GM21723 (cell line): ENCODE measurements around the gene VCAM1.

Source experiments
- ATAC-seq: cut with Tn5 transposase; IDR thresholded peaks from one replicate; pipeline ENCODE4 v1.9.1; 2021; ENCODE audit warnings: mild to moderate bottlenecking, moderate library complexity; ENCODE audit not compliant: unreplicated experiment

VCAM1 gene

GRCh38 chr1:100721526-100722207, 2.1 kb downstream of the VCAM1 start:
- ATAC-seq = no peak

GRCh38 chr1:100722221-100722620, 2.7 kb downstream of the VCAM1 start:
- ATAC-seq = no peak

DNA sequence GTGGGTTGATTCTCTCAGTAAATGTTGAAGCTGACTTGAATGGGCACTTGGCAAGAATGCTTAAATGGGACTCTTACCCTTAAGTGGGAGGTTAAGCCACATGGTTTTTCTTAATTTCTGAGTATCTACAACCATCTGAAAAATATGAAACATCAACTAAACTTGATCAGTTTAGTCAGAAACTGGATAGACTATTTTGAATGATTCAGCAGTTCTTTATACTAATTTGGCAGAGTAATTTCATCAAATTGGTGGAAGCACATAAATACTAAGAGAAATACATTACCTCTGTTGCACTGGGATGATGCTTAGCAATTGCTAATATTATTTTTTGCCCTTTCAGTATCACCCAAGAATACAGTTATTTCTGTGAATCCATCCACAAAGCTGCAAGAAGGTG, 4.7 kb downstream of the VCAM1 start:
- ATAC-seq = no peak

DNA sequence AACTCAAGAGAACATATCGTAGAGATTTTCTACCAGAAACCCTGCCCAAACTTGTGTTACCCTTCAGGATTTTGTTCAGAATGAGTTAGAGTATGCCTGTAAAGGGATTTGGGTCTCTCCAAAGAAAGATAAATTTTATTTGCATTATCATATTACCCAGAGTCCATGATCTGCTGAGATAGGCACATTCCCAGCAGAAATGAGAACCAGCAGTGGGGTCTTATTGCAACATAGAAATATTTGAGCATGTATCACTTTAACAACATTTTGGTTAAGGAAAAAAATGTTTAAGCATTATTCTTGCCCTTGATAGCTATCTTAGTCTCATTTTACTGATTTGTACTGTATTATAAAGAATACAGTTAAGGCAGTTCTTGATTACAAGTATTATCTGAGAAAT, 10.6 kb downstream of the VCAM1 start:
- no peak for ATAC-seq

DNA sequence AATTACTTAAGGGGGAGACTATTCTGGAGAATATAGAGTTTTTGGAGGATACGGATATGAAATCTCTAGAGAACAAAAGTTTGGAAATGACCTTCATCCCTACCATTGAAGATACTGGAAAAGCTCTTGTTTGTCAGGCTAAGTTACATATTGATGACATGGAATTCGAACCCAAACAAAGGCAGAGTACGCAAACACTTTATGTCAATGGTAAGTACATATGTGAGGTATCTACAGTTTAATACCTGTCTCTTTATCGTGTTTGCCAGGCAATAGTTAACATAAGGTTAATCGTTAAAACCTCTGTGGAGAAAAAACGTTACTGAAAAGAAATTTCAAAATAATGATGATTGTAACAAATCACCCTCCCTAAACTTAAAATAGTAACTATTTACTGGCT, 11.8 kb downstream of the VCAM1 start:
- no peak for ATAC-seq

- ATAC-seq = no peak
Measured at GRCh38 chr1:100731758-100732157, 12.2 kb downstream of the VCAM1 start.

GRCh38 chr1:100734676-100735075, 15.1 kb downstream of the VCAM1 start:
- ATAC-seq = no peak

DNA sequence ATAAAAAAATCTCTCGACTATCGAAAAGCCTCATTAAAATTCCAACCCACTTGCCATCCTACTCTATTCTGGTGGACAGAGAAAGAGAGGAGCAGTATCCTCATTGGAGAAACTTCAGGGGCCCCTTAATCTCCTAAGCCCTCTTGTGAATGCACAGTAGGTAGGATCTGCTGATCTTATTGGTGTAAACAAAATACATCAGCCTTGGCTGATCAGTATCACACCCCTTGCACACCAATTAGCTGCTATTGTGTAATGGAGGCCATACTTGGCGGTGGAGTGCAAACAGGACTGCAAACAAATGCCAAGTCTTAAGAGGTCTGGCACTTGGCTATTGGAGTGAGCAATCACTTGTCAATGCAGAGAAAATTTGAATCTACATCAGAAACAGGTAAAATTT, 15.7 kb downstream of the VCAM1 start:
- ATAC-seq = no peak

DNA sequence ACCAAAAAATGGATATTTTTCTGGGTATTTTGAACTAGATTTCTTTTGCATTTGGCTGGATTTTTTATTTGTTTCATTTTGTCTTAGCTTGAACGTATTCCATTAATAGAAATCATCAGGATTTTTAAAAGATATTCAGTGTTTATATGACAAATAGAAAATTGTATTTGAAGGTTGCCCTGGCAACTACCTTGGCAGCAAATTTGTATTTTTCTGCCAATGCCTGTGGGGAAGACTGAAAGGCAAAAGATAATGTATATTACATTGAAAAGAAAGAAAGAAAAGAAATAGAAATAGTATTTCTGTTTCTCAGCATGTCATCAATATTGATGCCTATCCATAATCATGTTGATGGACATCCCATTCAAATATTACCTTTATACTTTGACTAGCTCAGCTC, 16.8 kb downstream of the VCAM1 start:
- ATAC-seq = no peak

DNA sequence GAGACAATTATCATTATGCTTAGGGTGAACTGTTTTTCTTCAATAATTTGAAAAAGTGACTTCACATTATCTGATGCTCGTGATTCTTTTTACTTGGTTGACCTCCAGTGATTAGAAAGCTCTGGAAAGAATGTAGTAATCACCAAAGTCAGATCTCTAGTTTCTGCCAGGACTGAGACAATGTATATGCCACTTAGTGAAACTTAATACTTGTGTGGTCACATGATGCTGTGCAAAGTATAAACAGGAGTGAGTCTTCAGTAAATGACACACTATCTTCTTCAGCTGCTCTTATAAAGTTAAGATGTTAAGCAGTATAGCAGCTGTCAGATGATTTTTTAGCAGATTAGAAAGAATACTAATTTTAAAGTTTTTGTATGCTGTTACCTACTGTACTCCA, 17.2 kb downstream of the VCAM1 start:
- ATAC-seq = no peak

- no peak for ATAC-seq
Measured at GRCh38 chr1:100746542-100746932, 27.0 kb downstream of the VCAM1 start.

- ATAC-seq = no peak
Measured at GRCh38 chr1:100747771-100748170, 28.2 kb downstream of the VCAM1 start.

- no peak for ATAC-seq
Measured at GRCh38 chr1:100750005-100750885, 30.7 kb downstream of the VCAM1 start.

GRCh38 chr1:100752791-100753190, 33.2 kb downstream of the VCAM1 start:
- ATAC-seq = no peak

GRCh38 chr1:100757946-100758345, 38.4 kb downstream of the VCAM1 start:
- ATAC-seq = no peak

DNA sequence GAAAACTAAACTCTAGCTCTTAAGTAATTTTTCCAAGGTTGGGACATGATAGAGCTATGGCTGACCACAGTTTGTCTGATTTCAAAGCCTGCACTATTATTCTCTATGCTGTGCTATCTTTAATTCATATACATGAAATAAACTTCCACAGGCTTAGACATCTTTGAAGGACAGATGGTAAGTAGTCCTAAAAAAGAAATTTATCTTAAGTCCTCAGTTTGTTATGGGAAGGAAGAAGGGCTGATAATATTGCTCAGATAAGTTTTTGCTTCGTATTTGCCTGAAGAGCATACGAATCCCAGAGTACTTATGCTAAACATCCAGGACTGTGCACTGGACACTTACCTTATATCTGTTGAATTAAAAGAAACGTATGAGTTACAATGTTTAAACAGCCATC, 39.6 kb downstream of the VCAM1 start:
- ATAC-seq = no peak

DNA sequence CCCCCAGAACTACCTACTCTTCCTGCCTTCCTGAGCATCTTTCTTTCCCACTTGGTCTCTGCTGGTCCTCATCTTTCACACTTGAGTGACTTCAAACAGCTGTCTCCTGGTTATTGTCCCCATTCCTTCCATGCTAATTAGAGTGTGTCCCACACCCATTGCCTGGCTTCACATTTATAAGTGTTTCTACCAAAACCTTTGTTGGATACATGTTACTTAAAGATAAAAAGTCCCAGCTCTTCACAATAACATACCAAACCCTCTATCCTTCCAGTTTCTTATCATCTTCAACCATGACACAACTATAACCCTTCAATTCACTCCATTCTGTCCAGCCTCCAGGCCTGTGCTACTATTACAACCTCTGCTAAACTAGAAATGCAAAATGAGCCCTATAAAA, 41.0 kb downstream of the VCAM1 start:
- no peak for ATAC-seq

DNA sequence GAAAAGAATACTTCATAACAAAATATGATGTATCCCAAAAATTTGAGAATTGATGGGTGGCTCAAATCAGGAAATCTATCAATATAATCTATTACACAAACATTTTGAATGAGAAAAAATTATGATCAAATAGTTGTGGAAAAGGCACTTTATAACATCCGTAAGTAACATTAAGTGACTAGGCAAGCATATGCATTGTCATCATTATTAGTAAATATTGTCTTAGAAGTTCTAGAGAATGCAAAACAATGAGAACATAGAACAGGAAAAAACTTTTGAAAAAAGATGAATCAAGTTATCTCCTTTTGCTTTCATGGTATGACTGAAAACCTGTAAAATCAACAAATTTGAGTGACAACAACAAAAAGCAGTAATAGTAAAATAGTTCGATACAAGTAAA, 42.9 kb downstream of the VCAM1 start:
- no peak for ATAC-seq

GRCh38 chr1:100767176-100767890, 47.8 kb downstream of the VCAM1 start:
- ATAC-seq = no peak

DNA sequence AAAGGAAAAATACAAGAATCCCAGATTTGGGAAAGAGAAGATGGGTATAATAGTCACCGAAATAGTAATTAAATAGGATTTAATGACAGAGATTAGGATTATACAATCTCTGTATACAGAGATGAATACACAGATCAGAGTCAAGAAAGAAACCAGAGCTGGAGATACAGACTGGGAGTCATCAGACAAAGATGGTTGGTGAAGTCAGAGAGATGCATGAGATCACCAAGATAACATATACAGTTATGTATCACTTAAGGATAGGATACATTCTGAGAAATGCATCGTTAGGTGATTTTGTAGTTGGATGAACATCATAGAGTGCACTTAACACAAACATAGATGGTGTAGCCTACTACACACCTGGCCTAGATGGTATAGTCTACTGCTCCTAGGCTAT, 49.8 kb downstream of the VCAM1 start:
- no peak for ATAC-seq

- no peak for ATAC-seq
Measured at GRCh38 chr1:100769906-100770646, 50.5 kb downstream of the VCAM1 start.
